ENCODE results near the gene IL23A. TPM values are rescaled to one million over a fixed set of nuclear protein-coding genes. Genes with fewer than 3 reads are reported as not detected.
"Not testable (repeated sequence)": the region's sequence is repeated elsewhere in the genome, so short reads cannot be mapped to it uniquely, and the experiment has no call there.

Gene IL23A
- total RNA-seq, 2 donors from 2014 or later = not detected

GRCh38 chr12:56337753-56338251 lies 882 bp upstream of the IL23A start:
- DNase-seq (no peak), ATAC-seq (no peak)
- WGBS, 2 donors = 72 to 75% methylated on average over 8 of the region's 8 CpGs
- H3K36me3 ChIP-seq (replicated peaks in 1 of 2; ENCODE audit: insufficient read depth in 1 of 2, low read depth in 2 of 2) = peaks cover 1 to 2% of the 10 kb centered on the region in 2 donors
- intact Hi-C loops (cut with DNase I) = no loop called here
- no peak overlapping the region for H3K27ac ChIP-seq
- TF ChIP-seq CTCF (IDR thresholded peaks at IDR 0.05) (no peak), POLR2A (IDR thresholded peaks at IDR 0.05) (no peak)
- no peak overlapping the region for H3K4me3 ChIP-seq
- no peaks in the 10 kb centered on the region for H3K27me3 ChIP-seq
- peaks cover 7% of the 10 kb centered on the region for H3K4me1 ChIP-seq
- H3K9me3 ChIP-seq = no peaks in the 10 kb centered on the region

- no peaks in the 10 kb centered on the region for H3K27me3 ChIP-seq
- intact Hi-C loops (cut with DNase I) = no loop called here
- peaks cover 6 to 9% of the 10 kb centered on the region in 2 donors for H3K36me3 ChIP-seq (replicated peaks in 1 of 2; ENCODE audit: insufficient read depth in 1 of 2, low read depth in 2 of 2)
- ATAC-seq (no peak), DNase-seq (no peak)
- no peak overlapping the region for H3K4me3 ChIP-seq
- no peaks in the 10 kb centered on the region for H3K9me3 ChIP-seq
- peak overlapping the region in 1 of 4 donors; percentile 50 for H3K27ac ChIP-seq
- no peak for TF ChIP-seq POLR2A (IDR thresholded peaks at IDR 0.05)
- TF ChIP-seq CTCF (IDR thresholded peaks at IDR 0.05) = no peak
- H3K4me1 ChIP-seq = no peaks in the 10 kb centered on the region
- WGBS, 2 donors = 57 to 90% methylated on average over 1 of the region's 1 CpG
These were observed 406 bp downstream of the IL23A start for GRCh38 chr12:56339158-56339422.

- intact Hi-C loops (cut with DNase I) = no loop called here
- no peak for ATAC-seq
- Histone ChIP-seq H3K4me3 (no peak overlapping the region), H3K4me1 (no peaks in the 10 kb centered on the region), H3K9me3 (no peaks in the 10 kb centered on the region), H3K27me3 (no peaks in the 10 kb centered on the region), H3K36me3 (replicated peaks in 1 of 2; ENCODE audit: insufficient read depth in 1 of 2, low read depth in 2 of 2) (peaks cover 9 to 16% of the 10 kb centered on the region in 2 donors), H3K27ac (no peak overlapping the region)
- no peak for TF ChIP-seq CTCF (IDR thresholded peaks at IDR 0.05)
- TF ChIP-seq POLR2A (IDR thresholded peaks at IDR 0.05) = no peak
- no peak for DNase-seq
- 8 to 9% methylated on average over 1 of the region's 1 CpG for WGBS, 2 donors
These were observed 2.9 kb downstream of the IL23A start for GRCh38 chr12:56341616-56342015.

- 97 to 100% methylated on average over 2 of the region's 2 CpGs for WGBS, 2 donors
- intact Hi-C loops (cut with DNase I) = not testable (repeated sequence)
- peaks cover 11 to 21% of the 10 kb centered on the region in 2 donors for H3K36me3 ChIP-seq (replicated peaks in 1 of 2; ENCODE audit: insufficient read depth in 1 of 2, low read depth in 2 of 2)
These were observed 3.6 kb downstream of the IL23A start for GRCh38 chr12:56342290-56342689.

GRCh38 chr12:56346675-56347074 lies 8.0 kb downstream of the IL23A start:
- Histone ChIP-seq H3K36me3 (replicated peaks in 1 of 2; ENCODE audit: insufficient read depth in 1 of 2, low read depth in 2 of 2) (peaks cover 46 to 55% of the 10 kb centered on the region in 2 donors), H3K27me3 (no peaks in the 10 kb centered on the region), H3K4me1 (no peaks in the 10 kb centered on the region), H3K4me3 (no peak overlapping the region), H3K27ac (no peak overlapping the region), H3K9me3 (no peaks in the 10 kb centered on the region)
- ATAC-seq (peak; percentile 38), DNase-seq (peak in 1 of 4 donors; percentile 17)
- WGBS, 2 donors = 74 to 90% methylated on average over 5 to 7 of the region's 7 CpGs
- TF ChIP-seq CTCF (IDR thresholded peaks at IDR 0.05) = no peak
- no peak for TF ChIP-seq POLR2A (IDR thresholded peaks at IDR 0.05)
- intact Hi-C loops (cut with DNase I) = no loop called here

More at GRCh38 chr12:56342290-56342689, 3.6 kb downstream of the IL23A start:
- not testable (repeated sequence) for H3K27ac ChIP-seq, H3K4me1 ChIP-seq, H3K4me3 ChIP-seq, H3K9me3 ChIP-seq, ATAC-seq, DNase-seq, H3K27me3 ChIP-seq

GRCh38 chr12:56347255-56347654 lies 8.6 kb downstream of the IL23A start:
- ATAC-seq = not testable (repeated sequence)

More at GRCh38 chr12:56347255-56347654, 8.6 kb downstream of the IL23A start:
- H3K27ac ChIP-seq; intact Hi-C loops (cut with DNase I); H3K4me1 ChIP-seq; H3K9me3 ChIP-seq; DNase-seq; H3K4me3 ChIP-seq; H3K27me3 ChIP-seq: not testable (repeated sequence)
- peaks cover 47 to 56% of the 10 kb centered on the region in 2 donors for H3K36me3 ChIP-seq (replicated peaks in 1 of 2; ENCODE audit: insufficient read depth in 1 of 2, low read depth in 2 of 2)
- WGBS, 2 donors = 85 to 90% methylated on average over 9 of the region's 9 CpGs

All from body of pancreas (tissue), 4 donors.